ENCODE measurements around the gene TAL1.
A peak's percentile ranks its signal among the peaks of the same experiment; 100 is the strongest.
"Not testable (repeated sequence)": the region's sequence is repeated elsewhere in the genome, so short reads cannot be mapped to it uniquely, and the experiment has no call there.

DNA sequence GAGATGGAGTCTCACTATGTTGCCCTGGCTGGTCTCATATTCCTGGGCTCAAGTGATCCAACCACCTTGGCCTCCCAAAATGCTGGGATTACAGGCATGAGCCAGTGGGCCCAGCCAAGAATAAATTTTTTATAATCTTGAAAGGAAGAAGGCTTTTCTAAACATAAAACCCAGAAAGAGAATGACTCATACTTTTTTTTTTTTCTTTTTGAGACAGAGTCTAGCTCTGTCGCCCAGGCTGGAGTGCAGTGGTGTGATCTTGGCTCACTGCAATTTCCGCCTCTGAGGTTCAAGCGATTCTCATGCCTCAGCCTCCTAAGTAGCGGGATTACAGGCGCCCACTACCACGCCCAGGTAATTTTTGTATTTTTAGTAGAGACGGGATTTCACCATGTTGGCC lies 43.8 kb upstream of the TAL1 start:
- TF ChIP-seq FOSL2 (IDR thresholded peaks at IDR 0.05; ENCODE audit: borderline replicate concordance, low read depth), result peak; percentile 6; the same call in 1 of the 2 replicates
- TF ChIP-seq MAX (IDR thresholded peaks at IDR 0.05; ENCODE audit: low read depth); CHD2 (IDR thresholded peaks at IDR 0.05; ENCODE audit: low read length, partially characterized antibody); TAF1 (IDR thresholded peaks at IDR 0.05; ENCODE audit: borderline replicate concordance, low read depth, low read length): not testable (repeated sequence)
- TF ChIP-seq, protein P1, sequence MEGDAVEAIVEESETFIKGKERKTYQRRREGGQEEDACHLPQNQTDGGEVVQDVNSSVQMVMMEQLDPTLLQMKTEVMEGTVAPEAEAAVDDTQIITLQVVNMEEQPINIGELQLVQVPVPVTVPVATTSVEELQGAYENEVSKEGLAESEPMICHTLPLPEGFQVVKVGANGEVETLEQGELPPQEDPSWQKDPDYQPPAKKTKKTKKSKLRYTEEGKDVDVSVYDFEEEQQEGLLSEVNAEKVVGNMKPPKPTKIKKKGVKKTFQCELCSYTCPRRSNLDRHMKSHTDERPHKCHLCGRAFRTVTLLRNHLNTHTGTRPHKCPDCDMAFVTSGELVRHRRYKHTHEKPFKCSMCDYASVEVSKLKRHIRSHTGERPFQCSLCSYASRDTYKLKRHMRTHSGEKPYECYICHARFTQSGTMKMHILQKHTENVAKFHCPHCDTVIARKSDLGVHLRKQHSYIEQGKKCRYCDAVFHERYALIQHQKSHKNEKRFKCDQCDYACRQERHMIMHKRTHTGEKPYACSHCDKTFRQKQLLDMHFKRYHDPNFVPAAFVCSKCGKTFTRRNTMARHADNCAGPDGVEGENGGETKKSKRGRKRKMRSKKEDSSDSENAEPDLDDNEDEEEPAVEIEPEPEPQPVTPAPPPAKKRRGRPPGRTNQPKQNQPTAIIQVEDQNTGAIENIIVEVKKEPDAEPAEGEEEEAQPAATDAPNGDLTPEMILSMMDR (IDR thresholded peaks at IDR 0.05), result not testable (repeated sequence)

Measured in SK-N-SH (cell line).